Thymus (tissue), 11 donors: ENCODE measurements around the gene MSH2. TPM values are rescaled to one million over a fixed set of nuclear protein-coding genes. Genes with fewer than 3 reads are reported as not detected.

Source experiments
- DNase-seq, 9 donors: peaks; one replicate each; pipeline ENCODE4 v3.0.0-alpha.2; 2013; ENCODE audit warnings: low spot score in 9 of 9, low read depth in 6 of 9, missing footprints in 1 of 9
- H3K27ac ChIP-seq, 2 donors: one replicate each; pipeline ENCODE4 v1.5.1; 2013; ENCODE audit warnings: control low read depth in 1 of 2, low read depth in 1 of 2, low read length in 1 of 2, mild to moderate bottlenecking in 1 of 2, moderate library complexity in 1 of 2
- H3K27me3 ChIP-seq, 2 donors: one replicate each; pipeline ENCODE4 v1.5.1; 2013; ENCODE audit warnings: low read length in 1 of 2; ENCODE audit not compliant: control insufficient read depth in 2 of 2, insufficient read depth in 1 of 2
- H3K36me3 ChIP-seq, 2 donors: one replicate each; pipeline ENCODE4 v1.5.1; 2013; ENCODE audit warnings: low read length in 1 of 2, mild to moderate bottlenecking in 1 of 2, moderate library complexity in 1 of 2; ENCODE audit not compliant: control insufficient read depth in 2 of 2, insufficient read depth in 2 of 2
- H3K4me1 ChIP-seq, 2 donors: one replicate each; pipeline ENCODE4 v1.5.1; 2013; ENCODE audit warnings: low read length in 2 of 2; ENCODE audit not compliant: control insufficient read depth in 2 of 2, insufficient read depth in 2 of 2
- H3K4me3 ChIP-seq, 2 donors: one replicate each; pipeline ENCODE4 v1.5.1; 2013; ENCODE audit warnings: low read length in 2 of 2, control low read depth in 1 of 2, mild to moderate bottlenecking in 1 of 2
- H3K9me3 ChIP-seq, 2 donors: one replicate each; pipeline ENCODE4 v1.5.1; 2013; ENCODE audit warnings: low read length in 1 of 2, mild to moderate bottlenecking in 1 of 2; ENCODE audit not compliant: control insufficient read depth in 2 of 2, insufficient read depth in 1 of 2
- WGBS: extraction: QIAGEN DNeasy Blood & Tissue Kit; methylation state at CpG from one replicate; pipeline ENCODE4 v1.1.7; 2013; 5-methylcytosine and 5-hydroxymethylcytosine counted together
- polyA plus RNA-seq: library from polyadenylated mRNA; stranded (reverse); fragments of 200-250 nt; gene quantifications from one replicate; pipeline ENCODE4 v1.2.3, GENCODE V29; 2013
- total RNA-seq: library from RNA; stranded (reverse); fragments of 120-200 nt; gene quantifications from one replicate; pipeline ENCODE4 v1.2.4, GENCODE V29; 2013
- donor health status: healthy.

Gene MSH2
- total and polyA plus RNA-seq, 2 donors: 24.2 to 65.4 TPM

DNA sequence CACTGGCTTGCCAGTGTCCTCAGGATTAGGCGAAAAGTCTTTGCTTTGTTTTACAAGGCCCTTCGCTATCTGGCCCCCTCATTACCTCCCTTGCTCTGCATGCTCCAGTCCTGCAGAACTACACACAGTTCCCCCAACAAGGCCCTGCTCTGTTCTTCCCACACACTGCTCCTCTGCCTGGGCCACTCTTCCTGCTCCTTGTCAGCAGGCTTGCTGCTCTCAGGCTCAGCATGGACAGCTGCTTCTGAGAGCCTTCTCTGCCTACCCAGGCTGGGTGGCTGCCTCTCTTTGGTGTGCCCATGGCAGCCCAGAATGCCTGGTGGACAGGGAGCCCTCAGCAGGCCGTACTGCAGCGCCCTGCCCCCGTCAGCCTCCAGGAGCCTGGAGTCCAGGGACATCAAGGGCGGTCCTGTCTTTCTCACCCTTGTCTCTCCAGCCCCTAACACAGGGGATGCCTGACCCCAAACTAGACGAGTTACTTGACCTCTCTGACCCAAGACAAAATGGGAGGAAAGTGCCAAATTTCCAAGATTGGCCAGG is 111.1 kb downstream of the MSH2 start:
- Histone ChIP-seq H3K27me3 (no peaks in the 10 kb centered on the region), H3K27ac (no peak overlapping the region), H3K4me3 (no peak overlapping the region), H3K9me3 (peaks cover 0 to 4% of the 10 kb centered on the region in 2 donors), H3K4me1 (peaks cover 4 to 22% of the 10 kb centered on the region in 2 donors), H3K36me3 (no peaks in the 10 kb centered on the region)
- no peak for DNase-seq
- 97% methylated on average over 7 of the region's 7 CpGs for WGBS

DNA sequence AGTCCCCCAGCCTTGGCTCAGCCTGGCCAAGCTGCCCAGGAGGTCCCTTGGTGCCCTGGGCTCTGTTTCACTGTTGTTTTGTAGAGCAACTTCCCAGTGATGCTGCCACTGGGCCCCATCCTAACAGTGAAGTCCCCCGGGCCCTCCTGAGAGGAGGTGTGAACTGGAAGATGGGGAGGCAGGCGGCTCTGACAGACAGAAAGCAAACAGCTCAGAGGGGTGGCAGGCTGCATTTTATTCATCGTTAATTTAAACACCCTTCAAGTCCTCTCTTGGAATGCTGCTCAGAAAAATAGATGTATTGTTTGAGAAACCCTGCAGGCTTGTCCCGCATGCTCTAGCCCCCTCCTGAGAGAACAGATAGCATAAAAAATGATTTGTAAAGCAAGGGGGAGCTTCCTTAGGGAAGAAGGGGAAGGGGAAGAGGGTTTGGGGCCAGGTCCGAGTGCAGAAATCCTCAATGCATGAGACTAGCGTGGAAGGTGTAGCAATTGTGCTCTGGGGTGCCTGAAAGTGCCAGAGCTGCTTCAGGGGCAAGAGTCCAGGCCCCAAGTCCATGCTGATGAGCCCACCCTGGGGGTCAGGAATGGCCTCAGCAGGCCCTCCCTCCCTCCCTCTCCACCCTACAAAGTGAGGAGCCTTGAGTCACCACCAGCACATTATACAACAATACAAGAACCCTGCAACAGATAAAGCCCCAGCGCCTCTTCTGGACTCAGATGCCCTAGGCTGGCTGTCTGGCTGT is 113.6 kb downstream of the MSH2 start:
- no peak overlapping the region for H3K27ac ChIP-seq
- no peak overlapping the region for H3K4me3 ChIP-seq
- H3K9me3 ChIP-seq: no peaks in the 10 kb centered on the region
- H3K27me3 ChIP-seq: no peaks in the 10 kb centered on the region
- no peaks in the 10 kb centered on the region for H3K36me3 ChIP-seq
- 98% methylated on average over 7 of the region's 7 CpGs for WGBS
- no peak for DNase-seq
- peaks cover 5 to 35% of the 10 kb centered on the region in 2 donors for H3K4me1 ChIP-seq

DNA sequence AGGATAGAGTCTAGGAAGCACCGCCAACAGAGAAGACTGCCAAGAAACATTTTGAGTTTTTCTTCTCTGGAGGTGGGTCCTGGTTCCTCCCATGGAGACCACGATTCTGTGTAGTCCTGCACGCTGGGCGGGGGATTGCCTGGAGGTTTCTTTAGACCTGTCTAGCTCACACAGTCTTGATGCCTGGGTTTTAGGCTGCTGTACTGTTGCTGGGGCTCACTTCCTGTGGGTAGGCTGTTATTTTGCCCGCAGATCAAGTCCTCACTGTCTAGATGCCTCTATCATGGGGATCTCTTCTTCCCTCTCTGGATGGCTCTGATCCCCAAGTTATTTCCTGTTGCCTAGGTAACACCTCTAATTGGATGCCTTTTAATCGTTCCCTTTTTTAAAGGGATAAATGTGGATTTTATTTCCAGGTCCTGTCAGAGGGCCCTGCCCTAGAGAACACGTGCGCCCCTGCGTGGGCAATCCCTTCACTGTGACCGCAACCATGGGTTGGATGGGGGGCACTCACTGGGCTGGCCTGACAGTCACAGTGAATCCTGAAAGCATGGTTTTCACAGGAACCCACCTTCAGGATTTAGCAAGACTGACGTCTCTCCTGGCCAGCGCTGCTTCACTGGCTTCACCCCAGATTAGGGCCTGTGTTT is 115.7 kb downstream of the MSH2 start:
- Histone ChIP-seq H3K4me3 (no peak overlapping the region), H3K4me1 (peaks cover 8 to 47% of the 10 kb centered on the region in 2 donors), H3K36me3 (no peaks in the 10 kb centered on the region), H3K27ac (no peak overlapping the region), H3K27me3 (no peaks in the 10 kb centered on the region), H3K9me3 (no peaks in the 10 kb centered on the region)
- DNase-seq: peak in 1 of 9 donors; percentile 38
- WGBS: 87% methylated on average over 12 of the region's 12 CpGs

DNA sequence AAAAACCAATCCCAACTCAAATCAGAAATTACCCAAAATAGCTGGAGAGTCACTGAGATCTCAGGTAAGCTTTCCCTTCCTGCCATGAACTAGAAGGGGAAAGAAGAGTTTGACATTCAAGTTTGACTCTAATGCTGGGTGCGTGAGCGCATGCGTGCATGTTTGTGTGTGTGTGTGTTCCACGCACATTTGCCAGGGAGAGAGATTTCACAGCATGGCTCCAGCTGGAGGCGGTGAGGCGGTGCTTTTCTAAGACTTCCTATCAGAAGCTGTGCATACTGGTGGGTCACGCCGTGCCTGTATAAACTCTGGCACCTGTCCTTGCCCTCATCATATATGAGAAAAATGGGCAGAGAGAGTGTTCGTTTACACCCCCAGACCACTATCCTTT is 116.2 kb downstream of the MSH2 start:
- Histone ChIP-seq H3K9me3 (no peaks in the 10 kb centered on the region), H3K27ac (no peak overlapping the region), H3K4me1 (peaks cover 8 to 47% of the 10 kb centered on the region in 2 donors), H3K36me3 (no peaks in the 10 kb centered on the region), H3K4me3 (no peak overlapping the region), H3K27me3 (no peaks in the 10 kb centered on the region)
- peak in 1 of 9 donors; percentile 21 for DNase-seq
- WGBS: 96% methylated on average over 9 of the region's 9 CpGs

DNA sequence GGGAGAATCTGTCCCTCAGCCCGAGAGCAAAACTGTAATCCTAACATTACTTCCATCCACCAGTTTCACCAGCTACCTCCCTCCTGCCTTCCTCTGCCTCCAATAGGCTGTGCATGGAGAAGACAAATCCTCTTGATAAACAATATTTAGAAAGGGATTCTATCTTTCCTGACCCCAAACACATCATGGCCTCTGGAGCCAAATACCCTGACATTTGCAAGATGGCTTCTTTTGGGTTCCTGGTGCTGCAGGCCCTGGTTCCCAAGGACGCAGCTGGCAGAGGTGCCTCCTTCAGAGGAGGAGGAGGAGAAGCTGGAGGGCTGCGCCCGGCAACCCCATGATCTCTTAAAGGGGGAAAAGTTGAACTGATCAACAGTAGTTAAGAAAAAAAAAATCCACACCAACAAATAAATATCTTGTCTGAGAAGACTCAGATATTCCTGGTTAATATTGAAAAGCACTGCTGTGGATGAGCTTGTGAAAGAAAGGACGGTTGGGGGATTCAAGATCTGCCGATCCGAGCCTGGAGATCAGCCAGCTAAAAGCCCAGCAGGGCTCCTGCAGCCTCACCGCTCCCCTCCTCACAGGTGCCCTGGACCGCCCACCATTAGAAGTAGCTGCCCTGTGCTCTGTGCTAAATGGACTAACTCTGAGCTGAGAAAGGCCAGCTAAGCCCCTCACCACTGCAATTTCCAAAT is 116.8 kb downstream of the MSH2 start:
- Histone ChIP-seq H3K4me1 (peaks cover 8 to 47% of the 10 kb centered on the region in 2 donors), H3K36me3 (no peaks in the 10 kb centered on the region), H3K4me3 (no peak overlapping the region), H3K27me3 (no peaks in the 10 kb centered on the region), H3K9me3 (no peaks in the 10 kb centered on the region), H3K27ac (no peak overlapping the region)
- WGBS: 97% methylated on average over 9 of the region's 9 CpGs
- no peak for DNase-seq

DNA sequence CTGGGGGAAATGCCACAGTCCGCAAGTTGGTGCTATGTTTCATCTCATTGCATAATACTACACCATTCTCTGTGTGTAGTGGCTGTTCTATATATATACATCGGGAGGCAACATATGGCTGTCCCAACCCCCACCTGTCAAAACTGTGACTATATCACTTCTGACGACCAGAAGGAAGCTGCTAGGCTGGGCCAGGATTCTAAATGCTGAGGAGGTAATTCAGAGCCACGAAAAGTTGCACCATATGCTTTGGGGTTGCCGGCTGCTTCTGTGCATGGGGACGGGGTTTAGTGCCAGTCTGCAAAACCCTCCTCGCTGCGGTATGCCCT is 117.3 kb downstream of the MSH2 start:
- H3K4me3 ChIP-seq: peak overlapping the region; percentile 47 to 60
- peaks cover 8 to 47% of the 10 kb centered on the region in 2 donors for H3K4me1 ChIP-seq
- no peaks in the 10 kb centered on the region for H3K9me3 ChIP-seq
- peak overlapping the region in 1 of 2 donors; percentile 60 for H3K27ac ChIP-seq
- H3K27me3 ChIP-seq: no peaks in the 10 kb centered on the region
- WGBS: 57% methylated on average over 8 of the region's 8 CpGs
- no peaks in the 10 kb centered on the region for H3K36me3 ChIP-seq
- DNase-seq: peak in 3 of 9 donors; percentile 18 to 60 (median 32)

DNA sequence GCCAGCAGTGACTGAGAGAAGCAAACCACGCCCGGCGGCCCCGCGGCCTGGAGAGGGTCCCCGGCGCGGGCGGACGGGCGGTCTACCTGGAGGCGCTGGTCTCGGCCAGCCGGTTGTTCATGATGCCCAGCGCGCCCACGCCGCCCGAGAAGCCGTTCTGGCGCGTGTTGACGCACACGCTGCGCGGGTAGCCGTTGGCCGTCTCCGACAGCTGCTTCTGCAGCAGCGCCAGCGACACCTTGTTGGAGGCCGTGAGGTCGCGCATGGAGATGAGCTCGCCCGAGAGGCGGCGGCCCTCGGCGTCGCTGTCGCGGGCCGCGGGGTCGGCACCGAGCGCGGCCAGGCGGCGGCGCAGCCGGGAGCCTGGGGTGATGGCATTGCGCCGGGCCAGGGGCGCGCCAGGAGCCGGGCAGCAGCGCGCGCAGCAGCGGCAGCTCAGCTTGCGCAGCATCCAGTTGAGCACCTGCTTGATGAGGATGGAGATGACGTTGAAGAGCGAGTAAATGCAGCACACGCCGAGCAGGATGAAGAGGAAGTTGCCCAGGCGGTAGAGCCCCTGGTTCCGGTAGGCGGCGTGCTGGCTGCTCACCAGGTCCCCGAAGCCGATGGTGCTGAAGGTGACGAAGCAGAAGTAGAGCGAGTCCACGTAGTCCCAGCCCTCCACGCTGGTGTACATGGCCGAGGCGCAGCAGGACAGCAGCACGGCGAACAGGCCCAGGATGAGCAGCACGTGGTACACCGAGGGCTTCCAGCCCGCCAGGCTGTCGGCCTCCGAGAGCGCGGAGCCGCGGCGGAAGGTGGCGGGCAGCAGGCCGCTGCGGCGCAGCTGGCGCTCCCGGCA is 118.1 kb downstream of the MSH2 start:
- H3K4me1 ChIP-seq: peaks cover 8 to 47% of the 10 kb centered on the region in 2 donors
- H3K27me3 ChIP-seq: no peaks in the 10 kb centered on the region
- peak overlapping the region; percentile 64 to 70 for H3K27ac ChIP-seq
- H3K9me3 ChIP-seq: no peaks in the 10 kb centered on the region
- DNase-seq: peak; percentile 56 to 90 (median 73)
- no peaks in the 10 kb centered on the region for H3K36me3 ChIP-seq
- WGBS: 1% methylated on average over 97 of the region's 97 CpGs
- H3K4me3 ChIP-seq: peak overlapping the region; percentile 47 to 60

DNA sequence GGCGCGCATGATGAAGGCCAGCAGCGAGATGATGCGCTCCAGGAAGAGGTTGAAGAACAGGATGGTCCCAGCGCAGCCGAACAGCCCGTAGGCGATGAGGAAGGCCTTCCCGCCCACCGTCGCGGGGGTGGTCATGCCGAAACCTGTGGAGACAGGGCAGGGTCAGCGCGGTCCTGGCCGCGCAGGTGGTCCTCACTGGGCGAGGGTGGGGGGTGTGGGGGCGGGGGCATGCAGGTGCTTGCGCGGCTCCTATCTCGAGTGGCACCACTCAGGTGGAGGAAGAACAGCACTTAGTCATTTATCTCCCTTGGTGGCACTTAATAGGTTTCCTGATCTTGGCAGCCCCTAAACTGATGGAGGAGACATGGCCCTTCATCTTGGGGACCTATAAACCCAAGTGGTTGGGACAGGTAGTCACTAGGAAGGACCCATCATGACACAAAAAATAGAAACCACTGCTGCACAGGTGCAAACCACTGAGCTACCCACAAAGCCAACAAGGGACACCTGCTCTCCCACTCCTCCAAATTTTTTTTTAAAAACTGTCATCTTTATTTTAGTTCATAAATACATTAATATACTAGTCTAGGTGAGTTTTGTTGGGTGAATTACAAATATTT is 118.8 kb downstream of the MSH2 start:
- Histone ChIP-seq H3K9me3 (no peaks in the 10 kb centered on the region), H3K27ac (peak overlapping the region in 1 of 2 donors; percentile 70), H3K27me3 (no peaks in the 10 kb centered on the region), H3K4me3 (peak overlapping the region; percentile 34 to 60), H3K36me3 (no peaks in the 10 kb centered on the region), H3K4me1 (peaks cover 8 to 47% of the 10 kb centered on the region in 2 donors)
- WGBS: 26% methylated on average over 22 of the region's 22 CpGs
- DNase-seq: peak in 3 of 9 donors; percentile 11 to 49 (median 15)
